Measurements from ENCODE around the gene ANKRD55. TPM values are rescaled to one million over a fixed set of nuclear protein-coding genes. Genes with fewer than 3 reads are reported as not detected.
A peak's percentile ranks its signal among the peaks of the same experiment; 100 is the strongest.

Gene ANKRD55
- total and polyA plus RNA-seq, 9 of the 15 experiments (the other 6 are each of a cell fraction or from before 2014, with no cell fraction given), result 3.4 to 10.6 (median 6.5) TPM

DNA sequence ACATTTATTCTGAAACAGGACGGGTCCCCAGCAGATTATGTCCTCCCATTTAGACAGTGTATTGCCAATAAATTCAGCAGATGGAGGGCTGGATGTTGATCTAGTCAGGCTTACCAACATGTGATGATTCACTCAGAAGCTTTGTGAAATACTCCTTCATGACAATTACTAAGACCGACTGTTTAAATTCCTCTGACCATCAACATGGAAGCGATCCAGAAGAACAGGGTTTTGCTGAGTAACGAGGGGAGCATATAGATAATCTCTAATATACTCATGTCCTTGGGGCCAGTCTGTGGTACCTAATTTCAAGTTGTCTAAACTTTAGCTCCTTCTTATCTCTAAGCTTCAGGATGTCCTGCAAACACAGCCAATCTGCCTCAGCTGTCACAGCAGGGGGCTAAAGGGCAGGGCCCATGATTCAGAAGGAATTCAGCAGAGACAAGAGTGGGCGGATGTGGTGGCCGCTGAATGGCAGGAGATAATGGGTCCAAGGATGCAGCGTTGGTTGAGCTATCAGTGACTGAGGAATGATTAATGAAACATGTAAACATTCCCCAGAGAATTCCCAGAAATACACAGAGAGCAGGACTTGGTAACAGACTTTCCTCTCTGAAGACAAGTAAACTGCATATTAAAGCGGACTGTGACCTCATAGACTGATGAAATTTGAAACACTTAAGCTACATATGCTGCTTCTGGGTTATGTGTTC lies 109.4 kb downstream of the ANKRD55 start (continued):
- peak; percentile 58 for TF ChIP-seq L3MBTL2 (IDR thresholded peaks at IDR 0.05)
- peak; percentile 98 for TF ChIP-seq RNF2 (IDR thresholded peaks at IDR 0.05)
- TF ChIP-seq SMAD4 (CRISPR knock-in tag; conservative IDR thresholded peaks at IDR 0.05), result peak; percentile 99
- peak; percentile 80 for TF ChIP-seq BHLHE40 (IDR thresholded peaks at IDR 0.05; ENCODE audit: low read length)
- no peak for TF ChIP-seq RBM39 (optimal IDR thresholded peaks at IDR 0.05; ENCODE audit: low read depth, low read length)
- TF ChIP-seq PRMT5 (CRISPR knock-in tag; IDR thresholded peaks at IDR 0.05), result no peak
- TF ChIP-seq, protein P1, sequence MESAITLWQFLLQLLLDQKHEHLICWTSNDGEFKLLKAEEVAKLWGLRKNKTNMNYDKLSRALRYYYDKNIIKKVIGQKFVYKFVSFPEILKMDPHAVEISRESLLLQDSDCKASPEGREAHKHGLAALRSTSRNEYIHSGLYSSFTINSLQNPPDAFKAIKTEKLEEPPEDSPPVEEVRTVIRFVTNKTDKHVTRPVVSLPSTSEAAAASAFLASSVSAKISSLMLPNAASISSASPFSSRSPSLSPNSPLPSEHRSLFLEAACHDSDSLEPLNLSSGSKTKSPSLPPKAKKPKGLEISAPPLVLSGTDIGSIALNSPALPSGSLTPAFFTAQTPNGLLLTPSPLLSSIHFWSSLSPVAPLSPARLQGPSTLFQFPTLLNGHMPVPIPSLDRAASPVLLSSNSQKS (CRISPR knock-in tag; IDR thresholded peaks at IDR 0.05), result peak; percentile 75; the same call in 1 of the 2 replicates
- TF ChIP-seq KDM1A (IDR thresholded peaks at IDR 0.05), result peak; percentile 100
- TF ChIP-seq ETV6 (IDR thresholded peaks at IDR 0.05; ENCODE audit: borderline replicate concordance in 1 of 2, low read depth in 2 of 2, low read length in 1 of 2), result peak in 1 of 2 experiments; percentile 85; a peak in 1 of 4 replicates
- TF ChIP-seq ETV6 (CRISPR knock-in tag; IDR thresholded peaks at IDR 0.05; ENCODE audit: borderline replicate concordance), result no peak
- TF ChIP-seq ZEB2 (IDR thresholded peaks at IDR 0.05), result peak; percentile 94
- TF ChIP-seq, protein P2, sequence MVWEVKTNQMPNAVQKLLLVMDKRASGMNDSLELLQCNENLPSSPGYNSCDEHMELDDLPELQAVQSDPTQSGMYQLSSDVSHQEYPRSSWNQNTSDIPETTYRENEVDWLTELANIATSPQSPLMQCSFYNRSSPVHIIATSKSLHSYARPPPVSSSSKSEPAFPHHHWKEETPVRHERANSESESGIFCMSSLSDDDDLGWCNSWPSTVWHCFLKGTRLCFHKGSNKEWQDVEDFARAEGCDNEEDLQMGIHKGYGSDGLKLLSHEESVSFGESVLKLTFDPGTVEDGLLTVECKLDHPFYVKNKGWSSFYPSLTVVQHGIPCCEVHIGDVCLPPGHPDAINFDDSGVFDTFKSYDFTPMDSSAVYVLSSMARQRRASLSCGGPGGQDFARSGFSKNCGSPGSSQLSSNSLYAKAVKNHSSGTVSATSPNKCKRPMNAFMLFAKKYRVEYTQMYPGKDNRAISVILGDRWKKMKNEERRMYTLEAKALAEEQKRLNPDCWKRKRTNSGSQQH (CRISPR knock-in tag; IDR thresholded peaks at IDR 0.05), result peak; percentile 91
- no peak for TF ChIP-seq ZNF696 (CRISPR knock-in tag; conservative IDR thresholded peaks at IDR 0.05)
- TF ChIP-seq KLF6 (CRISPR knock-in tag; IDR thresholded peaks at IDR 0.05; ENCODE audit: borderline replicate concordance), result peak; percentile 82; the same call in 1 of the 2 replicates
- peak in 1 of 2 experiments; percentile 95; a peak in 2 of 4 replicates for TF ChIP-seq NONO (IDR thresholded peaks at IDR 0.05; ENCODE audit: low read depth in 2 of 2, low read length in 1 of 2)
- TF ChIP-seq CCNT2 (IDR thresholded peaks at IDR 0.05; ENCODE audit: borderline replicate concordance, extremely low read depth, insufficient read length, low read depth, low read length), result peak; percentile 99
- no peak for TF ChIP-seq ZNF184 (CRISPR knock-in tag; IDR thresholded peaks at IDR 0.05)
- peak; percentile 76 for TF ChIP-seq XRCC5 (IDR thresholded peaks at IDR 0.05; ENCODE audit: low read depth, low read length)
- no peak for TF ChIP-seq PHF8 (IDR thresholded peaks at IDR 0.05; ENCODE audit: borderline replicate concordance, low read length)
- TF ChIP-seq HNRNPUL1 (IDR thresholded peaks at IDR 0.05; ENCODE audit: low read length), result no peak
- TF ChIP-seq ZNF197 (CRISPR knock-in tag; IDR thresholded peaks at IDR 0.05; ENCODE audit: low read depth), result peak; percentile 97
- peak; percentile 96 for TF ChIP-seq ATF7 (IDR thresholded peaks at IDR 0.05)
- TF ChIP-seq, protein P3, sequence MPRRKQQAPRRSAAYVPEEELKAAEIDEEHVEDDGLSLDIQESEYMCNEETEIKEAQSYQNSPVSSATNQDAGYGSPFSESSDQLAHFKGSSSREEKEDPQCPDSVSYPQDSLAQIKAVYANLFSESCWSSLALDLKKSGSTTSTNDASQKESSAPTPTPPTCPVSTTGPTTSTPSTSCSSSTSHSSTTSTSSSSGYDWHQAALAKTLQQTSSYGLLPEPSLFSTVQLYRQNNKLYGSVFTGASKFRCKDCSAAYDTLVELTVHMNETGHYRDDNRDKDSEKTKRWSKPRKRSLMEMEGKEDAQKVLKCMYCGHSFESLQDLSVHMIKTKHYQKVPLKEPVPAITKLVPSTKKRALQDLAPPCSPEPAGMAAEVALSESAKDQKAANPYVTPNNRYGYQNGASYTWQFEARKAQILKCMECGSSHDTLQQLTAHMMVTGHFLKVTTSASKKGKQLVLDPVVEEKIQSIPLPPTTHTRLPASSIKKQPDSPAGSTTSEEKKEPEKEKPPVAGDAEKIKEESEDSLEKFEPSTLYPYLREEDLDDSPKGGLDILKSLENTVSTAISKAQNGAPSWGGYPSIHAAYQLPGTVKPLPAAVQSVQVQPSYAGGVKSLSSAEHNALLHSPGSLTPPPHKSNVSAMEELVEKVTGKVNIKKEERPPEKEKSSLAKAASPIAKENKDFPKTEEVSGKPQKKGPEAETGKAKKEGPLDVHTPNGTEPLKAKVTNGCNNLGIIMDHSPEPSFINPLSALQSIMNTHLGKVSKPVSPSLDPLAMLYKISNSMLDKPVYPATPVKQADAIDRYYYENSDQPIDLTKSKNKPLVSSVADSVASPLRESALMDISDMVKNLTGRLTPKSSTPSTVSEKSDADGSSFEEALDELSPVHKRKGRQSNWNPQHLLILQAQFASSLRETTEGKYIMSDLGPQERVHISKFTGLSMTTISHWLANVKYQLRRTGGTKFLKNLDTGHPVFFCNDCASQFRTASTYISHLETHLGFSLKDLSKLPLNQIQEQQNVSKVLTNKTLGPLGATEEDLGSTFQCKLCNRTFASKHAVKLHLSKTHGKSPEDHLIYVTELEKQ (CRISPR knock-in tag; IDR thresholded peaks at IDR 0.05), result peak; percentile 71; the same call in 1 of the 2 replicates
- no peak for TF ChIP-seq ZNF785 (CRISPR knock-in tag; IDR thresholded peaks at IDR 0.05)
- TF ChIP-seq DACH1 (IDR thresholded peaks at IDR 0.05; ENCODE audit: partially characterized antibody), result peak; percentile 98

All from K562 (cell line).